WTC11 (cell line): ENCODE data around the gene RBP3.

Source experiments
- ATF1 ChIP-seq: sonication (generic); formaldehyde crosslinking; IDR thresholded peaks from 2 replicates; pipeline ENCODE4 v1.8.1; 2023; ENCODE audit warnings: mild to moderate bottlenecking, moderate library complexity, missing genetic modification reagents
- CREM ChIP-seq: sonication (generic); formaldehyde crosslinking; IDR thresholded peaks from 2 replicates; pipeline ENCODE4 v1.8.1; 2022; ENCODE audit warnings: mild to moderate bottlenecking, missing genetic modification reagents, moderate library complexity
- ESRRA ChIP-seq: sonication (generic); formaldehyde crosslinking; IDR thresholded peaks from 2 replicates; pipeline ENCODE4 v1.8.1; 2022; ENCODE audit warnings: mild to moderate bottlenecking, missing genetic modification reagents, borderline replicate concordance
- GTF2I ChIP-seq: fragments of 250-450 bp; sonication (Bioruptor Pico); conservative IDR thresholded peaks from 2 replicates; pipeline ENCODE4 v1.4.0; 2021; ENCODE audit warnings: mild to moderate bottlenecking
- NFATC4 ChIP-seq: fragments of 250-450 bp; sonication (Bioruptor Pico); IDR thresholded peaks from 2 replicates; pipeline ENCODE4 v1.9.0; 2021; ENCODE audit warnings: mild to moderate bottlenecking
- PRDM15 ChIP-seq: sonication (generic); formaldehyde crosslinking; IDR thresholded peaks from 2 replicates; pipeline ENCODE4 v1.8.0; 2022; ENCODE audit warnings: missing genetic modification reagents
- TCF7 ChIP-seq: sonication (generic); formaldehyde crosslinking; IDR thresholded peaks from 2 replicates; pipeline ENCODE4 v1.8.0; 2022; ENCODE audit warnings: mild to moderate bottlenecking, low read depth, missing genetic modification reagents, moderate library complexity
- ZNF121 ChIP-seq: sonication (generic); formaldehyde crosslinking; IDR thresholded peaks from 2 replicates; pipeline ENCODE4 v1.8.0; 2023; ENCODE audit warnings: missing genetic modification reagents
- ZNF317 ChIP-seq: sonication (generic); formaldehyde crosslinking; IDR thresholded peaks from 2 replicates; pipeline ENCODE4 v1.8.1; 2023; ENCODE audit warnings: low read depth, mild to moderate bottlenecking, moderate library complexity, missing genetic modification reagents, borderline replicate concordance
- ZNF512 ChIP-seq: sonication (generic); formaldehyde crosslinking; IDR thresholded peaks from 2 replicates; pipeline ENCODE4 v1.8.1; 2022; ENCODE audit warnings: missing genetic modification reagents, borderline replicate concordance
- TF ChIP-seq, protein P1 (sequence below): fragments of 200-600 bp; IDR thresholded peaks from 2 replicates; pipeline ENCODE4 v1.8.0; 2022; ENCODE audit warnings: antibody characterized with exemption
- TF ChIP-seq, protein P2 (sequence below): sonication (generic); formaldehyde crosslinking; IDR thresholded peaks from 2 replicates; pipeline ENCODE4 v1.8.1; 2023; ENCODE audit warnings: mild to moderate bottlenecking, missing genetic modification reagents
- TF ChIP-seq, protein P3 (sequence below): sonication (generic); formaldehyde crosslinking; IDR thresholded peaks from 2 replicates; pipeline ENCODE4 v1.8.1; 2022; ENCODE audit warnings: mild to moderate bottlenecking, moderate library complexity, missing genetic modification reagents

GRCh38 chr10:47359626-47360418 lies 11.7 kb downstream of the RBP3 start:
- TF ChIP-seq, protein P1, sequence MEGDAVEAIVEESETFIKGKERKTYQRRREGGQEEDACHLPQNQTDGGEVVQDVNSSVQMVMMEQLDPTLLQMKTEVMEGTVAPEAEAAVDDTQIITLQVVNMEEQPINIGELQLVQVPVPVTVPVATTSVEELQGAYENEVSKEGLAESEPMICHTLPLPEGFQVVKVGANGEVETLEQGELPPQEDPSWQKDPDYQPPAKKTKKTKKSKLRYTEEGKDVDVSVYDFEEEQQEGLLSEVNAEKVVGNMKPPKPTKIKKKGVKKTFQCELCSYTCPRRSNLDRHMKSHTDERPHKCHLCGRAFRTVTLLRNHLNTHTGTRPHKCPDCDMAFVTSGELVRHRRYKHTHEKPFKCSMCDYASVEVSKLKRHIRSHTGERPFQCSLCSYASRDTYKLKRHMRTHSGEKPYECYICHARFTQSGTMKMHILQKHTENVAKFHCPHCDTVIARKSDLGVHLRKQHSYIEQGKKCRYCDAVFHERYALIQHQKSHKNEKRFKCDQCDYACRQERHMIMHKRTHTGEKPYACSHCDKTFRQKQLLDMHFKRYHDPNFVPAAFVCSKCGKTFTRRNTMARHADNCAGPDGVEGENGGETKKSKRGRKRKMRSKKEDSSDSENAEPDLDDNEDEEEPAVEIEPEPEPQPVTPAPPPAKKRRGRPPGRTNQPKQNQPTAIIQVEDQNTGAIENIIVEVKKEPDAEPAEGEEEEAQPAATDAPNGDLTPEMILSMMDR = no peak
- TF ChIP-seq ZNF121 (CRISPR knock-in tag) (no peak), NFATC4 (no peak), TCF7 (no peak), ESRRA (no peak), ATF1 (no peak), ZNF317 (CRISPR knock-in tag) (no peak), GTF2I (CRISPR knock-in tag) (no peak), ZNF512 (CRISPR knock-in tag) (no peak), CREM (no peak), PRDM15 (CRISPR knock-in tag) (no peak)
- TF ChIP-seq, protein P2, sequence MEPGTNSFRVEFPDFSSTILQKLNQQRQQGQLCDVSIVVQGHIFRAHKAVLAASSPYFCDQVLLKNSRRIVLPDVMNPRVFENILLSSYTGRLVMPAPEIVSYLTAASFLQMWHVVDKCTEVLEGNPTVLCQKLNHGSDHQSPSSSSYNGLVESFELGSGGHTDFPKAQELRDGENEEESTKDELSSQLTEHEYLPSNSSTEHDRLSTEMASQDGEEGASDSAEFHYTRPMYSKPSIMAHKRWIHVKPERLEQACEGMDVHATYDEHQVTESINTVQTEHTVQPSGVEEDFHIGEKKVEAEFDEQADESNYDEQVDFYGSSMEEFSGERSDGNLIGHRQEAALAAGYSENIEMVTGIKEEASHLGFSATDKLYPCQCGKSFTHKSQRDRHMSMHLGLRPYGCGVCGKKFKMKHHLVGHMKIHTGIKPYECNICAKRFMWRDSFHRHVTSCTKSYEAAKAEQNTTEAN = no peak
- TF ChIP-seq, protein P3, sequence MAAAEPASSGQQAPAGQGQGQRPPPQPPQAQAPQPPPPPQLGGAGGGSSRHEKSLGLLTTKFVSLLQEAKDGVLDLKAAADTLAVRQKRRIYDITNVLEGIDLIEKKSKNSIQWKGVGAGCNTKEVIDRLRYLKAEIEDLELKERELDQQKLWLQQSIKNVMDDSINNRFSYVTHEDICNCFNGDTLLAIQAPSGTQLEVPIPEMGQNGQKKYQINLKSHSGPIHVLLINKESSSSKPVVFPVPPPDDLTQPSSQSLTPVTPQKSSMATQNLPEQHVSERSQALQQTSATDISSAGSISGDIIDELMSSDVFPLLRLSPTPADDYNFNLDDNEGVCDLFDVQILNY (CRISPR knock-in tag) = no peak
